Activated T-cell treated with anti-CD3 and anti-CD28 coated beads for 4 hours (primary cell): Measurements from ENCODE around the gene ARHGAP29.

Experiments used
- DNase-seq: peaks from one replicate; pipeline ENCODE4 v3.0.0-alpha.2; 2020

Gene ARHGAP29

DNA sequence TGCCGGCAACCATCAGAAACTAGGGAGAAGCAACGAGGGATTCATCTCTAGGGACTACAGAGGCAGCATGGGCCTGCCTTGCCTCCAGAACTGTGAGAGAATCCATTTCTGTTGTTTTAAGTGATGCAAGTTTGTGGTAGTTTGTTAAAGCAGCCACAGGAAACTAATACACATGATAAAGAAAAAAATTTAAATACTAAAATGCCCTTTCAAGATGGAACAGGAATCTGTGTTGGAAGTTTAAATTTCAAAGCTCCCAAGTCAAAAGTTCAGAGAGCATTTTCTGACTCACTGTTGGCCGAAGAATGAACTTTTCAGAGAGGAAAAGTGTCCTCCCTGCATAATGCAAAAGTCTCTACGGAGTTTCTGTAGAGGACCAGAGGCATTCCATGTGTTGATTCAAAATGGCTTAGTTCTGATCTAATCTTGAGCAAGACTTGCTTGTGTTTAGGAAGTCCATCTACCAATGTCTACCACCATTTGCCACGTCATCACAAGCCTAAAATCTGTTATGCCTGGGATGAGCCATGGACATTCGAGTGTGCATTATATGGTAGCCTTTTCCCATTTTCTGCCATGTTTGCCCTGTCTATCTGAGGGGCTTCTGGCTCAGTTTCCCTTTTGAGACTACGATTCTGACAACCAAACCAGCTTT is 22.4 kb upstream of the ARHGAP29 start:
- no peak for DNase-seq

DNA sequence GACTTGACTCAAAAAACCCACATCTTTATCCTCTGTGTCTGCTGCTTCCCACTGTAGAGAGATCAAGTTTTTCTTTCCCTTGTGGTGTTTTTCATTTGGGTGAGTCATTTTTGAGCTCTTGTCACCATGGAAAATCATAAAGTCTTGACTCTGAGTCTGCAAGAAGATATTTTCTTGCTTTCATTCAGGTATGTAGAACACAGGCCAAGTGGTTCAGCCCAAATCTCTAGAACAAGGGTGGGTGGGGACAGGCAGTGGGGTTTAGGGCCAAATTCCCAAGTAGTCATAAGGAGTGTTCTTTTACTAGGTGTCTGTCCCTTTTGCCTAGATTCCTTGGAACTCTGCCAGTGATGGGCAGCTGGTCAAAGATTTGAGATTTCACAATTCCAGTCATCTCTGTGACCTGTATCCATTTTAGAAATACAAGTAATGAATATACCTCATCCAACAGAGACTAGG is 21.5 kb upstream of the ARHGAP29 start:
- no peak for DNase-seq

DNA sequence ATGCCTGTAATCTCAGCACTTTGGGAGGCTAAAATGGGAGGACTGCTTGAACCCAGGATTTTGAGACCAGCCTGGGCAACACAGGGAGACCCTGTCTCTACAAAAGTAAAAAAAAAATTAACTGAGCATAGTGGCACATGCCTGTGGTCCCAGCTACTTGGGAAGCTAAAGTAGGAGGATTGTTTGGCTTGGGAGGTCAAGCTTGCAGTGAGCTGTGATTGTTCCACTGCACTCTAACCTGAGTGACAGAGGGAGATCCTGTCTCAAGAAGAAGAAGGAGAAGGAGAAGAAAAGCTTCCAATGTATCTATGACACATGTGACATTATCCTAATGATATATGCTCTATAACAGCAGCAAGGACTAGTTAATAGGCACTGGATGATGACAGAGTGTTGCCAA is 20.1 kb upstream of the ARHGAP29 start:
- no peak for DNase-seq

DNA sequence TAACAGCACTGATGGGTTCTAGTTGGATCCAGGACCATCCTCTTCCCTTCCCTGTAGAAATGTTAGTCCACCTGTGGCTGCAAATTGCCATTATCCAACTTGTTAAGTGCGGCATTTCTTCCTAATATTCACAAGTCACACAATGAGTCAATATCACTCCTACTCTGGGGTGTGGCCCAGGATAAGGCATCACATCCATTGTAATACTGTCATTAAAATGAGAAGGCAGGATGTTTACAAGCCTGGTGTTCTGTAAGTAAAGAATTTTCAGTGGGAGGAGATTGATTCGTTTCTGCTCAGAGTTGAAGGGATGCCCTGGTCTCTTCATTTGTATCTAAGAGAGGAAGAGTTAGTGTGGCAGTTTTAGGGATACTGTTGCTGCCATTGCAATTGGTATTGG is 18.1 kb upstream of the ARHGAP29 start:
- DNase-seq: no peak

DNA sequence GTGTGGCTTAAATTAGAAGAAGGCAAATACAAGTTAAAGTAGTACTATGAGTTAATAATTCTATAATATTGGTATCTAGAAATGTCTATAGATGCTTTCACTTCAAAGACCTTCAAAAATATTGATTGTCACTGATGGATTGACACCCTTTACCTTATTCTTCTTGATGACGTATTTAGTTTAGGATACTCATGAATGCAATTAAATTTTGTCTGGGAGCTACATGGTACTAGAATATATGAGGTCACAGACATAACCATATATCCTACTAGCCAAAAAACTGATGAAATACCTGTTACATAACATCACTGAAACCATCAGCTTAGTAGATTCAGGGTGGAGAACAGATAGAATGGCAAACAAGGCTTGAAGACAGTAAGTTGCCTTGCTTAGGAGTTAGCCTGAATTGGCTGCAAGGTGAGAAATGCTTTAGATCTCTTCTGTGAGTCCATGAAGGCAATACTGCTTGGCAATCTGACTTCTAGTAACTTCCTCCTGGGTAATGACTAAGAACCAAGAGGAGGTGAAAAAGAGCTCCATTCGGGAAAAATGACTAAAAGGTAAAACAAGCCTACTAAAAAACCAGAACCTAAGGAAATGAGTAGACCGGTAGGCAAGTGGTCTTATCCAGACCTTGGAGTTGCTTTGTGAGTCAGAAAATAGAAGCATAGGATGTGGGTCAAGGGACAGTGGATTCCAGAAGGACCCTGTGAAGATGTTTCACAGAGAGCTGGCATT is 16.9 kb upstream of the ARHGAP29 start:
- DNase-seq: no peak

DNA sequence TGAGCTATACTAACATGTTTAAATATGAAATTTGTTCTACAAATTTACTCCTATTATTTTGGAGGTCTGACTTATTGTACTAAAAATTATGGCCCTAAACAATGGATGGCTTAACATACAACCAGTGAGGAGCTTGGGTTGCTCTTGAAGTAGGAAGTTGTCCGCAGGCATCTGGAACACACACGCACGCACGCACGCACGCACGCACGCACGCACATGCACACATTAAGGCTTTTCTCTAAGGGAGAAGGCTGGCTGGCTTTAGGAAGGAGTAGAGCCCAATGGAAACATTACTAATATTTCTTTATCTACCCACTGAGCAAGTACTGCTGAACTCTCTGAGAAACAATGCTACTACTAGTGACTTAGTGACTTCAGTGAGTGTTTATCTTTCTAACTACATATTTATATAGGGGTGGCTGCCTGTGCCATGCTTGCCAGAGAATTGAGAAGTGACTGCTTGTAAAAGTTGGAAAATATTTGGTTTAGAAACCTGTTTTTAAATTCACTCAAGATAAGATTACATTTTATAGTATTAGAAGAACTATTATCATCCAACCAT is 16.2 kb upstream of the ARHGAP29 start:
- DNase-seq: no peak

DNA sequence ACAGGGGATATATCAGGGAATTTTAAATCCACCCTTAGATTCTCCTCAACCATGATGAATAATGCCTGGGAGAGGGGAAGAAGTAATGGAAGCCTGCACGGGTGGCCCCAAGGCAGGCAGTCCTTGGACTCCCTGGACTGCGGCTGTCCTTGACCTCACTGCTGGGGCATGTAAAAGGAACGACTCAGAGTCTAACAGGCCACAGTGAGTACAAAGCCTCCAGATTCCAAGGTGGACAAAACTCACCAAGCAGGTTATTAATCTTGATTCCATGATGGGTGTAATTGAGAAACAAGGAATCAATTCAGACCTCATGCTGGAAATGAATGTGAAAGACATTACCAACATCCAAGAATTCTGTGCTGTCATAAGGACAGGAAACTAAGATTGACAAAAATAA is 13.0 kb upstream of the ARHGAP29 start:
- no peak for DNase-seq

DNA sequence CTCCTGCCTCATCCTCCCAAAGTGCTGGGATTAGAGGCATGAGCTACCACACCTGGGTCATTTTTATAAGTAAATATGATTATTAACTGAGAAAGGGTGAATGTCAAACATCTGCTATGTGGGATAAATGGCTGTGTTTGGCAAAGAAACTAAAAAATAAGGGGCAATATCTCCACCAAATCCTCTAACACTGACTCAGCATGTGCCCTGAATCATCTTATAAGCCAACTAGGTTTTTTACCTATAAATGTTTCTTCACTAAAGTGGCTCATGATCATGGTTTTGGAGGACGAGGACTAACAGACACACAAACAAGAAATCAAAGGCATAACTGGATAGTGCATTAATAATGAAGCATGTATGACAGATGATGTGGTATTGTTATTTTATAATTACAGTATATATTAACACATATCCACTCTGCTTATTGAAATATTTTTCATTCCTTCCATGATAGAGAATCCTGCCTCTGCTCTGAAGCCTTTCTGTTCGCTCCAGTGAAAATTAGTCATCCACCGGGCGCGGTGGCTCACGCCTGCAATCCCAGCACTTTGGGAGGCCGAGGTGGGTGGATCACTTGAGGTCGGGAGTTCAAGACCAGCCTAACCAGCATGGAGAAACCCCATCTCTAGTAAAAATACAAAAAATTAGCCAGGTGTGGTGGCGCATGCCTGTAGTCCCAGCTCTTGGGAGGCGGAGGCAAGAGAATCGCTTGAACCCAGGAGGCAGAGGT is 11.7 kb upstream of the ARHGAP29 start:
- DNase-seq: no peak

DNA sequence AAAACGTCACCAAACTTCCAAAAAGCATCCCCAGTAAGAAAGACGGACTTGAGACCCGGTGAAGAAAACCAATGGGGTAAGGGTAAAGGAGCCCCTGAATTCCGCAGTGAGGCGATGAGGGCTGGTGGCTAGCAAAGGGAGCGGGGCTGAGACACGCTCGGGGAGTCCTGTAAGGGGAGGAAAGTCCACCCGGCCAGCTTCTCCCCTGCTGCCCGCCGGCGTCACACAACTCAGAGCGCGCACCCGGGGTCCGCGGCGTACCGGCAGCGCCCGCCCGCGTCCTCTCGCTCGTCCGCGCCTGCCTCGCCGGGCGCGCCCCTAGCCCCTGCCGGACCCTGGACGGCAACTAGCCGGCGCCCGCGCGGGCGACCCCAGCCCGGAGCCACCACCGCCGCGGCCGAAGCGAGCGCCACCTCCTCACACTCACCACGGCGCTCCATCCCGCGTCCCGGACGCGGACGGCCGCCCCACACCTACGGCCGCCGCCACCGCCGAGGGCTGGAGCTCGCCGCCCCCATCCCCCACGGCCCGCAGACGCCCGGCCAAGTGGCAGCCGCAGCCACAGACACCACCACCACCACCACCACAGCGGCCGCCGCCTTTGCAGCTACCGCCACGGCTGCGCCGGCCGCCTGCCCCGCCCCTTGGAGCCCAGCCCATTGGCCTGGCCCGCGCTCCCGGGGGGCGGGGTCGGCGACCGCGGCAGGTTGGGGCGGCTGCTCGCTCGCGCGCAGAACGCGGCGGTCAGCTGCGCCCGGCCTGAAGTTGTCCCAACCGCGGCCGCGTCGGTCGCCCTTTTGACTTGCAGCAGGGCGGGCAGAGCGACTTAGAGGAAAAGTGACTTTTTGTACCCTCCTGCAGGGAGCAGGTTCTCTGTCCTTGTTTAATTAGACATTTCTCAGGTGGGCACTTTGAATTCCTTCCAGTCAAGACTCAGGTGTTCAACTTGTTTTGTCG is 10.0 kb upstream of the ARHGAP29 start:
- DNase-seq: no peak

DNA sequence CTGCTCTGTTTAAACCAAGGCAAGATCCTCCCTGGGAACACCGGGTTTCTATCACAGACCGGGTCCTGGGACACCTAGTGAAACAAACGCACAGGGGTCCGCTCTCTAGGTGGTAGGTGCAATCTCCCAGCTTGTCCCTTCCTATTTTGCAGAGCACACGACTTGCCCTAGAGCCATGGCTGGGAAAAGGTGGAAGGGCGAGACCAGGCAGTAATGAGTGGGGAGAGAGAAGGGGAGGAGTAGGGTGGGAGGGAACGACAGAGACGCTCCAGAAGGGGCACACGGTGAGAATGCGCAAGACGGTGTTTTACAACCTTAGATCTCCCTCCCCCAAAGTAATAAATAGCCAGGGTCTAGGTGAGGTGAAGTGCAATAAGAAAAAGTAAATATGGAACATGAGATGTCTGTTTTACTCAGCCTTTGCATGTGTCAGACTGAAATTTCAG is 9.3 kb upstream of the ARHGAP29 start:
- no peak for DNase-seq

DNA sequence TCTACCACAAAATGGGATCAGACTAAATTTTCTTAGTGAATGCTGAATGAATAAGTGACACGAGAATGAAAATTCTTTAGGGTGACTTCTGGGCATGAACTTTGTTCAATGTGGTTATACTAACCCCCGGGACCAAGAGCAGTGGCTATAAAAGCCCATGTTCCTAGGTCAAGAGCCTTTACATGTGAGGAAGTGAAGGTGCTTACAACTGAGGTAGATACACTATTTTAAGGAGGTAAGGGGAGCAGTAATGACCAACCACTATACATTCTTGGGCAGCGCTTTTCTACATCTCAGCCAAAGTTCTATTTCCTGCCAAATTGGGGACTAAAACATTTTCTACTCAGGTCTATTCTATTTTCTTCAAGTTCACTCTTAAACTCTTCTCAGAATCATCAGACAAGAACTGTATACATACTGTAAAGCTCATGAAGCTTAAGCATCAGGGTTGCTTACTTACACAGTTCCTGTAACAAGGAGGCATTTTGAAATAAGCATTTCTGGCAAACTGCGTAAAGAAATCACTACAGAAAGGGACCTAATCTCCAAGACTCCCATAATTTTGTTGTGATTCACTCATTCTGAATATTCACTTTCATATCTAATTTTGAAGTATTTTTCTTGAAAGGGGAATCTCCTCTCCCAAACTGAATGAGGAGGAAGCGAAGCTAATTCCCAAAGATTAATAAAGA is 8.5 kb upstream of the ARHGAP29 start:
- DNase-seq: no peak

DNA sequence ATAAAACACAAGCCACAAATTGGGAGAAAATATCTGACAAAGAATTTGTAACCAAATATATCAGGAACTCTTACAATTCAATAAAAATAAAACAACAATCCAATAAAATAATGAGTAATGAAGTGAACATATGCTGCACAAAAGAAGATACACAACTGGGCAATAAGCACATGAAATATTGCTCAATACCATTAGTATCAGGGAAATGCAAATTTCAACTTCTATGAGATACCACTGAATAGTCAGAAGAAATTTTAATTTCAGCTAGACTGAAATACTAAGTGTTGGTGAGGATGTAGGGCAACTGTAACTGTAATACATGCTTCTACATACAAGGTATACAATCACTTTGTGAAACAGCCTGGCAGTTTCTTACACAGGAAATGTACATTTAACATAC is 7.4 kb upstream of the ARHGAP29 start:
- DNase-seq: no peak

DNA sequence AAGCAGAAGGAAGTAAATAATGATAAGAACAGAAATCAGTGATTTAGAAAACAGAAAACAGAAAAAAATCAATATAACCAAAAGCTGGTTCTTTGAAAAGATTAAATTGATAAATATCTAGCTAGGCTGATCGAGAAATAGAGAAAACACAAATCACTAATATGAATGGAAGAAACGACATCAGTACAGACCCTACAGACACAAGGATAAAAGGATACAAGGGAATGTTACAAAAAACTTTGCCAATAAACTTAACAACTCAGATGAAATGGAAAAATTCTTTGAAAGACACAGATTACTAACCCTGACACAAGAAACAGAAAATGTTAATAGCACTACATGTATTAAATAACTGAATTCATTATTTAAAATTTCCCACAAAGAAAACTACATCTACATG is 6.3 kb upstream of the ARHGAP29 start:
- no peak for DNase-seq

DNA sequence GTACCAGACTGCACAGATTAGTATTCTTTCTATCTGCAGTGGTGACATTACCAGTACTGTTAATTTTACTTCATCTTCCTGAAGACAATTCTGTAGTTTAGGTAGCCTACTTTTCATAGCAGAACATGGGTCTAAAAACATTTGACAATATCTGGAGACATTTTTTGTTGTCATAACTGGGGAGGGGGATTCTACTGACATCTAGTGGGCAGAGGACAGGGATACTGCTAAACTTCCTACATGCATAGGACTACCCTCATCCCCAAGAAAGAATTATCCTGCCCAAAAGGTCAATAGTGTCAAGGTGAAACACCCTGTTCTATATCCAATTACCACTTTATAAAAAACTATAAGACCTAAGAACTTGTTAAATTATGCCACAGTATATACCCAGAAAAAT is 3.4 kb upstream of the ARHGAP29 start:
- DNase-seq: no peak

DNA sequence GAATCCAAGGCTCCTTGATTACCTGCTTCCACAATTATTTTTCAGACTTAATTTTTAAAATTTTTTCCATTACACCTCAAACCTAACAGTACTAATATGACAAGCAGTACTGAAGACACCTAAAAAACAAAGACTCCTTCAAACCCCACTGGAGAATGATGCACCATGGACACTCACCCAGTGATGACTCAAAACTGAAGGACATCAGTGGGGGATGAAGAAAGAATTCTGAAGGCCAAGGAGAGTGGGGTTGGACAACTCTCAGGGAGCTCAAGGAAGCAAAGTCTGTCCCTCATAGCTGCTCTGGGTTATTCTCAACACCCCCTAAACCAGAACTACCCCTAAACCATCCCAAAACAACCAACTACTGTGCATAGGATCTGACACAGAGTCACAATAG is 2.4 kb upstream of the ARHGAP29 start:
- DNase-seq: no peak

DNA sequence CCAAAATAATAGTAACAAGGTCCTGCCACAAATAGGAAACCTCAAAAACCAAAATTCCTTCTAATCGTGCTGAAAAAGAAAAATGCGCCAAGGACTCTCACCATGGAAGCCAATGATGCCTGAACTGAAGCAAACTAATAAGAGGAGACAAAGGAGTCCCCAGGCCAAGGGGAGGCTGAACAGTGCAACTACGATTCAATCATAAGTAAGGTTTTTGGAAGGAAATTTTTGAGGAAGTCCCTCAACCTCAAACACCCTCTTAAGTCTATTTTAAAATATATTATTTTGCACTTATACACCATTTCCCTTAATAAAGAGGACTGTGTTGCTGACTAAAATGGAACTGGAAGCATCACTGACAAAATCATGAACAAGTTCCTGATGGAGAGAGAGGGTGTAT is 1.7 kb upstream of the ARHGAP29 start:
- no peak for DNase-seq

DNA sequence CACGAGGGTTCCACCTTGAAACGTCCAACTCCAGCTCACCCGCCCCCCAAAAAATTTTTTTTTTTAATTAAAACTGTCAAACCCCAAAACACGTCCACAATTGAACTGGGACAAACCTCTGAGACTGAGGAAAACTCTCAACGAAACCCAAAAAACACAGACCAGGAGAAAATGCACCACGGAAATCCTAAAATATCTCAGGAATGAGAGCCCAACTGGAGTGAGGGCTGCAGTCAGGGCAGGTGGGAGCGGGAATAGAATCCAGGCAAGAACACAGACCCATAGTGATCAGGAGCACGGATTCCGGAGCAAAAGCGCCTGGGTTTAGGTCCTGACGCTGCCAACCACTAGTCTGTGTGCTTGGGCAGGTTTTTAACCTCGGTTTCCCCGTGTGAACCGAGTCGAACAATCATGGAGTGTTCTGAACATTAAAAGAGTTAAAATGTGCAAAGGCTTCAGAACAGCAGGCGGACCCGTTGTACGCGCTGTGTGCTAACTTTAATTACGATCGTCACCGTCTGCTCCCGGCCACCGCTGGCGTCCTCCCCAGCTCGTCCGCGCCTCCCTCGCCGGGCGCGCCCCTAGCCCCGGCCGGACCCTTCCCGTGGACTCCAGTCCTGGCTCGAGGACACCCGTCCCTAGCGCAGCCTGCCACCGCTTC is 624 bp downstream of the ARHGAP29 start:
- no peak for DNase-seq

DNA sequence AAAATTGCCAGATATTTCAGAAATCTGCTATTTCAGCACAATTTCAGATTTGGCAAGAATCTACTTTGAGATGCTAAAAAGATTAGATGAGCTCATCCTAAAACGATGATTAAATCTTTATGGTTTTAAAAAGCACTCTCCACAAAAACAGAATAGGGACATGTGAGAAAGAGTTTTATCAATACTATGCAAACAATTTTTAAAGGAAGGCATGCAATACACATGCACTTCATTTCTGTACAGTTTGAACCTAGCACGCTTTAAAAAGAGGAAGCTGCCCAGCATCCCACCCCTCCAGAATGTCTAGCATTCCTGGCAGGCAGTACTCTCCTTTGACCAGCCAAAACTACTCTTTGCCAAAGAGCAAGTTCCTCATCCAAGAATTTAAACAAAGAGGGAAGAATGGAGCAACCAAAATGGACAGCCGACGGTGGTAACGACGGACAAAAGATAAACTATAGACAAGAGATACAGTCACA is 1.3 kb downstream of the ARHGAP29 start:
- no peak for DNase-seq

DNA sequence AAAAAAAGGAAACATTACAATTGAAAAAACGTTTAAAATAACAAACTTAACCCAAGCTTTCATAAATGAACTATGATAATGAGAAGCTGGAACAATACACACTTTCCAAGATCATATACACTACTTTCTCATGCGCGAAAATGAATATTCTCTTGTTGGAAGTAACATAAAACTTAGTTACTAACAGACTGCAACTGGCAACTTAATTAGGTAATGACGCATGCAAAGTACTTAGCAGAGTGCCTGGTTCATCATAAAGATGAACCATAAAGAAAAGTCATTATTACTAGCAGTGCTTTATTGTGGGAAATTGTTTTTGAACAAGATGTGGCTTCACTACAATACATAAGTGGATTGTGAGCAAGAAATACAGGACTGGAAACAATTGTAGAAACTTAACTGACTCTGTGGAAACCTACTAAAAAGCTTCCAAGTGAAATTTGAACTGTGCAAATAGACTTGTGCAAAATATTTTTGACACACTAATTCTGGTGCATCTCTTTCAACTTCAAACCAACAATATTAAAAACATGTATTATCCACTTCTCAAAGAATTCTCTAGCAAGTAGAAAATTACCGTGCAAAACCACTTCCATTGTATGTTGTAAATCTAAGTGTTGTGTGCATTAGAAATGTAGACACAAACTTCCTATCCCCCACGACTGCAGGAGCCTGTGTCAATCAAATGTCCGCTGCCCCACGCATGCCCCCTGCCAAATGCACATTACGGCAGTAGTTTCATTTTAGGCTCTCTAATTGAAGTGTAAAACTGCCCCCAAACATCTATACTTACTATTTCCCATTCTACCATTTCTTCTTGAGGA is 2.0 kb downstream of the ARHGAP29 start:
- no peak for DNase-seq

DNA sequence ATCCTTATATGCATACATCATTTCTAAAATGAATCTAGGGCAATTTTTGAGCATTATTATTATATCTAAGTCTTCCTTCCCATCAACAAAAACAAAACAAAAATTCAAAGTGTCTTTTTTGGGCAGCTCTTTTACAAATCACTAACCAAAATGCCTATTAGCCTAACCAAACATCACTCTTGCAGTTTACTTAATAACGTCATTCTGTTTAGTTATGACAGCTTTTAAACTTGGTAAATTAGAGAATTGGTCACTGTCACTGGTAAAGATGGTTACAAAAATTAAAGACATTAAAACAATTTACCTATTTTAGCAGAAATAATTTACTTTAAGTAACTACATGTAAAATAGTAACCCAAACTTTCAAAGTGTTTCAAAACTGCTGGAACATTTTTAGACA is 2.8 kb downstream of the ARHGAP29 start:
- DNase-seq: no peak
